GM19395 (cell line): ENCODE results near the gene USP14.

ENCODE experiments used
- ATAC-seq: cut with Tn5 transposase; IDR thresholded peaks from one replicate; pipeline ENCODE4 v1.9.1; 2021; ENCODE audit warnings: mild to moderate bottlenecking, moderate library complexity; ENCODE audit not compliant: unreplicated experiment

The USP14 gene

GRCh38 chr18:225745-226144 is 67.4 kb downstream of the USP14 start:
- no peak for ATAC-seq

GRCh38 chr18:227374-227773 is 69.0 kb downstream of the USP14 start:
- no peak for ATAC-seq

GRCh38 chr18:227902-228301 is 69.5 kb downstream of the USP14 start:
- no peak for ATAC-seq

GRCh38 chr18:228586-228985 is 70.2 kb downstream of the USP14 start:
- no peak for ATAC-seq

- ATAC-seq, result no peak
Observed at GRCh38 chr18:231563-231962, 73.2 kb downstream of the USP14 start.

GRCh38 chr18:240175-240574 is 81.8 kb downstream of the USP14 start:
- ATAC-seq, result no peak

- ATAC-seq, result no peak
Observed at GRCh38 chr18:245282-245847, 87.0 kb downstream of the USP14 start.

- ATAC-seq, result no peak
Observed at GRCh38 chr18:248053-248452, 89.7 kb downstream of the USP14 start.

GRCh38 chr18:250685-251084 is 92.3 kb downstream of the USP14 start:
- no peak for ATAC-seq

GRCh38 chr18:251572-251971 is 93.2 kb downstream of the USP14 start:
- ATAC-seq, result no peak

GRCh38 chr18:253121-253520 is 94.8 kb downstream of the USP14 start:
- no peak for ATAC-seq

GRCh38 chr18:255171-255570 is 96.8 kb downstream of the USP14 start:
- ATAC-seq, result no peak

- ATAC-seq, result no peak
Observed at GRCh38 chr18:260547-260946, 102.2 kb downstream of the USP14 start.

- ATAC-seq, result no peak
Observed at GRCh38 chr18:261398-262073, 103.2 kb downstream of the USP14 start.
